ENCODE measurements around the gene SLC26A8. TPM values are rescaled to one million over a fixed set of nuclear protein-coding genes. Genes with fewer than 3 reads are reported as not detected.

SLC26A8 gene
- total RNA-seq, 1 experiment from 2014 or later = 0.09 TPM

GRCh38 chr6:36053878-36054277, 29.4 kb upstream of the SLC26A8 start:
- Mint-ChIP-seq H3K36me3 (ENCODE audit: insufficient read depth in 1 of 3, low read depth in 3 of 3) (peaks cover 0 to 3% (median 0%) of the 10 kb centered on the region in 3 experiments; a peak in 1 of 7 replicates), H3K9me3 (no peaks in the 10 kb centered on the region), H3K4me1 (no peaks in the 10 kb centered on the region), H3K27ac (no peak overlapping the region), H3K27me3 (ENCODE audit: low read depth) (no peaks in the 10 kb centered on the region), H3K4me3 (no peak overlapping the region)
- Histone ChIP-seq H3K27ac (ENCODE audit: insufficient read length, low read depth, low read length) (no peak overlapping the region), H3K9me3 (ENCODE audit: control insufficient read depth, low read depth, low read length) (no peaks in the 10 kb centered on the region), H3K79me1 (ENCODE audit: insufficient read depth, low read depth, low read length, poor library complexity, severe bottlenecking) (no peaks in the 10 kb centered on the region), H3K18ac (ENCODE audit: insufficient read length, low read depth, low read length) (no peak overlapping the region), H3K14ac (ENCODE audit: insufficient read depth, low read length) (no peak overlapping the region), H3K4ac (ENCODE audit: low read depth, low read length) (no peak overlapping the region), H2BK15ac (ENCODE audit: low read depth, low read length) (no peak overlapping the region), H3K27me3 (ENCODE audit: insufficient read depth, low read length) (no peaks in the 10 kb centered on the region), H3K23me2 (ENCODE audit: insufficient read length, low read depth, low read length, poor library complexity, severe bottlenecking) (no peaks in the 10 kb centered on the region), H4K20me1 (ENCODE audit: control insufficient read depth, insufficient read depth, insufficient read length) (no peaks in the 10 kb centered on the region), H3K23ac (ENCODE audit: insufficient read length, low read depth, low read length) (no peak overlapping the region), H3K9ac (ENCODE audit: extremely low read depth, insufficient read length, low read length) (no peak overlapping the region), H3K4me2 (ENCODE audit: insufficient read depth, insufficient read length, low read length) (no peak overlapping the region), H2BK12ac (ENCODE audit: insufficient read length, low read depth, low read length) (no peak overlapping the region), H2BK120ac (ENCODE audit: low read depth, low read length, poor library complexity, severe bottlenecking) (no peak overlapping the region), H3K79me2 (ENCODE audit: insufficient read depth, low read length) (no peaks in the 10 kb centered on the region), H3T11ph (ENCODE audit: low read length) (no peak overlapping the region), H2AK5ac (ENCODE audit: insufficient read length, low read length) (no peak overlapping the region), H2BK20ac (ENCODE audit: low read depth, low read length, poor library complexity, severe bottlenecking) (no peak overlapping the region), H2AFZ (ENCODE audit: low read length) (no peak overlapping the region), H3K56ac (ENCODE audit: insufficient read length, low read depth, low read length) (no peak overlapping the region), H3K4me1 (ENCODE audit: insufficient read depth, low read length) (no peaks in the 10 kb centered on the region; the same call in 1 of the 2 replicates), H4K91ac (ENCODE audit: insufficient read length, low read depth, low read length) (no peak overlapping the region), H4K8ac (replicated peaks; ENCODE audit: insufficient read length, low read depth, low read length) (no peak overlapping the region), H4K5ac (ENCODE audit: insufficient read length, low read depth, low read length) (no peak overlapping the region), H2BK5ac (ENCODE audit: insufficient read length, low read length) (no peak overlapping the region)
- WGBS (ENCODE audit: extremely low coverage, insufficient read length, low lambda C conversion rate) = no CpG with 5 or more reads among the region's 2 CpGs
- no peak for TF ChIP-seq CTCF (conservative IDR thresholded peaks at IDR 0.05)
- DNase-seq = no peak
